HEK293T (cell line): ENCODE data around the gene PPIL1.

Experiments used
- CTCF ChIA-PET: fragments of 350-600 bp; formaldehyde crosslinking; extraction: SDS; loops from one replicate; lab custom pipeline; 2021; ENCODE audit warnings: antibody characterized with exemption, inconsistent platforms; lab: Yijun Ruan, JAX
- POLR2A ChIA-PET: fragments of 350-600 bp; formaldehyde crosslinking; extraction: SDS; loops from one replicate; lab custom pipeline; 2020; ENCODE audit warnings: antibody characterized with exemption, inconsistent platforms; lab: Yijun Ruan, JAX
- DNase-seq: peaks from one replicate; pipeline ENCODE4 v3.0.0; 2012; ENCODE audit warnings: mixed read lengths; ENCODE audit errors: extremely low spot score
- ARNT ChIP-seq: fragments of 450-650 bp; IDR thresholded peaks from 2 replicates; pipeline ENCODE4 v1.6.1; 2017; ENCODE audit warnings: mild to moderate bottlenecking
- BHLHE40 ChIP-seq: fragments of 450-650 bp; IDR thresholded peaks from 2 replicates; pipeline ENCODE4 v1.6.1; 2016; ENCODE audit warnings: mild to moderate bottlenecking, moderate library complexity, borderline replicate concordance
- CTBP1 ChIP-seq: fragments of 450-650 bp; IDR thresholded peaks from 2 replicates; pipeline ENCODE4 v1.6.1; 2016; ENCODE audit warnings: borderline replicate concordance
- ELF4 ChIP-seq: fragments of 450-650 bp; IDR thresholded peaks from 2 replicates; pipeline ENCODE4 v1.6.1; 2017; ENCODE audit warnings: antibody characterized with exemption
- FOXA1 ChIP-seq: fragments of 450-650 bp; IDR thresholded peaks from 2 replicates; pipeline ENCODE4 v1.6.1; 2016; ENCODE audit warnings: mild to moderate bottlenecking
- FOXK2 ChIP-seq: fragments of 450-650 bp; IDR thresholded peaks from 2 replicates; pipeline ENCODE4 v1.6.1; 2016; ENCODE audit warnings: mild to moderate bottlenecking
- FOXM1 ChIP-seq: fragments of 450-650 bp; IDR thresholded peaks from 2 replicates; pipeline ENCODE4 v1.6.1; 2017; ENCODE audit warnings: mild to moderate bottlenecking, borderline replicate concordance
- HDGF ChIP-seq: fragments of 450-650 bp; IDR thresholded peaks from 2 replicates; pipeline ENCODE4 v1.6.1; 2017; ENCODE audit warnings: antibody characterized with exemption, borderline replicate concordance
- L3MBTL2 ChIP-seq: fragments of 450-650 bp; conservative IDR thresholded peaks from 2 replicates; pipeline ENCODE4 v1.6.1; 2016; ENCODE audit warnings: mild to moderate bottlenecking
- LEF1 ChIP-seq: fragments of 450-650 bp; IDR thresholded peaks from 2 replicates; pipeline ENCODE4 v1.6.1; 2017; ENCODE audit warnings: mild to moderate bottlenecking, borderline replicate concordance
- NFRKB ChIP-seq: fragments of 450-650 bp; IDR thresholded peaks from 2 replicates; pipeline ENCODE4 v1.6.1; 2016; ENCODE audit warnings: mild to moderate bottlenecking, moderate library complexity
- PKNOX1 ChIP-seq: fragments of 450-650 bp; IDR thresholded peaks from 2 replicates; pipeline ENCODE4 v1.6.1; 2016
- SP1 ChIP-seq: fragments of 450-650 bp; IDR thresholded peaks from 2 replicates; pipeline ENCODE4 v1.6.1; 2017
- SUZ12 ChIP-seq: fragments of 450-650 bp; IDR thresholded peaks from 2 replicates; pipeline ENCODE4 v1.6.1; 2016; ENCODE audit warnings: mild to moderate bottlenecking
- TARDBP ChIP-seq: fragments of 450-650 bp; IDR thresholded peaks from 2 replicates; pipeline ENCODE4 v1.6.1; 2016
- ZNF384 ChIP-seq: fragments of 450-650 bp; IDR thresholded peaks from 2 replicates; pipeline ENCODE4 v1.6.1; 2016

Gene PPIL1

DNA sequence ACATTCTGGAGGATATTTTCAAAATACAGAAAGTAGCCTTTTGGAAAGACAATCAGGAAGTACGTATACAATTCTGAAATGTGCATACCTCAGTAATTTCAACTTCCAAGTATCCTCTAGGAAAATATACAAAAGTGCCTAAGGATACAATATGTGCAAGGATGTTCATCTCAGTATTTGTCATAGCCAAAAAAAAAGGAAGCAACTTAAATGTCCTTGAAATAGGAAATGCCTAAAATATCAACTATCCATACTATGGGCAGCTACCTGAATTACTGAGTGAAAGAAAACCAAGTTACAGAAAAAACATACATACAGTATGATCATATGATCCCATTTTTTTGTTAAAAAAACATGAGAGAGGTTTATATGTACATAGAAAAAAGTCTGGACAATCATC is 1.5 kb downstream of the PPIL1 start:
- TF ChIP-seq FOXK2 (no peak), CTBP1 (no peak), NFRKB (no peak)
- POLR2A ChIA-PET, result interaction anchor here (0.5 to 4.1 kb wide), 9 partner anchors 8 to 145 kb away, joined by 3 to 70 read pairs (median 6); partner anchors contain the start of genes C6orf89 and MTCH1
- DNase-seq, result no peak
- CTCF ChIA-PET, result interaction anchor here (0.6 to 2.6 kb wide), 8 partner anchors 9 to 427 kb away, joined by 3 to 9 read pairs (median 5); partner anchors contain the start of gene C6orf89

- ChIA-PET POLR2A (no interaction called here), CTCF (interaction anchor here (2.0 kb wide), 1 partner anchor 19 kb away, joined by 7 read pairs; no protein-coding TSS in a partner anchor)
- no peak for DNase-seq
- TF ChIP-seq FOXK2, result no peak
- TF ChIP-seq TARDBP, result no peak
- TF ChIP-seq BHLHE40, result no peak
- TF ChIP-seq FOXA1, result no peak
- TF ChIP-seq L3MBTL2, result no peak
- TF ChIP-seq ARNT, result no peak
- no peak for TF ChIP-seq FOXM1
These were observed 2.9 kb downstream of the PPIL1 start for GRCh38 chr6:36871686-36872085.

DNA sequence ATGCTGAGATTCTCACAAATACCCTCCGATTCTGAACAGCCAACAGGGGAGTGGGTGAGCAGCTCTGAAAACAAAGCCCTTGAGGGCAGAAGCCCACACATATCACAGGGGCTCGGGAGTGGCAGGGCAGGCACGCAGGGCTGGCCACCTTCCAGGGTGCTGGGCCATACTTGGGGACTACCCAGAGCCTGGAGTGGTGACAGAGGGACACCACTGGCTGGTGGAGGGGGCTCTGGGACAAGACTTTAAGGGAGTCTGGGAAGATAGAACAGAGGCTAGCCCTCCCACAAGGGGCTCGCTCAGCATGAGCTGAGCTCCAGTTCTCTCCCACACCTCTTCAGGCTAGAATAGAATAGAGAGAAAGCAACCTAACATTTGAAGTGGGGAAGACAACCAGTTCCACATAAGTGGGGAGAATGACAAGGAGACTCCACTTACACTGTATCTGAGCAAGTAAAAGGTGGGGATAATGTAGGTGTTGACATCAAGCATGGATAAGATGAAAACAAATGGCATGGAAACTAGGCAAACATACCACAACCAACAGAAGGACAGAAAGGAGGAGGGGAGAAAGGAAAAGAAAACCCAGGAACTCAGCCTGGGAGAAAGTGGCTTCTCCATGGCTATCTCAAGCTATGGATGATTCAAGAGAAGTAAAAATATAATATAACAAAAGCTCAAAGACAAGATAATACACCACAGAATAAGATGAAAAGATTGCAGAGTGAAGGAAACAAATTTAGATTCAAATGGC is 7.0 kb downstream of the PPIL1 start:
- no peak for DNase-seq
- CTCF ChIA-PET, result interaction anchor here (0.5 kb wide), 1 partner anchor 252 kb away, joined by 4 read pairs; no protein-coding TSS in a partner anchor
- POLR2A ChIA-PET, result interaction anchor here (0.9 kb wide), 1 partner anchor 10 kb away, joined by 3 read pairs; no protein-coding TSS in a partner anchor
- no peak for TF ChIP-seq ARNT
- no peak for TF ChIP-seq SP1
- no peak for TF ChIP-seq FOXK2
- no peak for TF ChIP-seq FOXM1
- TF ChIP-seq TARDBP, result no peak
- no peak for TF ChIP-seq BHLHE40
- TF ChIP-seq HDGF, result no peak
- TF ChIP-seq ZNF384, result no peak
- no peak for TF ChIP-seq LEF1
- TF ChIP-seq NFRKB, result no peak
- TF ChIP-seq L3MBTL2, result no peak
- TF ChIP-seq PKNOX1, result no peak
- TF ChIP-seq FOXA1, result no peak
- no peak for TF ChIP-seq ELF4
- no peak for TF ChIP-seq CTBP1
- TF ChIP-seq SUZ12, result no peak

GRCh38 chr6:36865835-36866234 is 8.8 kb downstream of the PPIL1 start:
- no peak for DNase-seq

DNA sequence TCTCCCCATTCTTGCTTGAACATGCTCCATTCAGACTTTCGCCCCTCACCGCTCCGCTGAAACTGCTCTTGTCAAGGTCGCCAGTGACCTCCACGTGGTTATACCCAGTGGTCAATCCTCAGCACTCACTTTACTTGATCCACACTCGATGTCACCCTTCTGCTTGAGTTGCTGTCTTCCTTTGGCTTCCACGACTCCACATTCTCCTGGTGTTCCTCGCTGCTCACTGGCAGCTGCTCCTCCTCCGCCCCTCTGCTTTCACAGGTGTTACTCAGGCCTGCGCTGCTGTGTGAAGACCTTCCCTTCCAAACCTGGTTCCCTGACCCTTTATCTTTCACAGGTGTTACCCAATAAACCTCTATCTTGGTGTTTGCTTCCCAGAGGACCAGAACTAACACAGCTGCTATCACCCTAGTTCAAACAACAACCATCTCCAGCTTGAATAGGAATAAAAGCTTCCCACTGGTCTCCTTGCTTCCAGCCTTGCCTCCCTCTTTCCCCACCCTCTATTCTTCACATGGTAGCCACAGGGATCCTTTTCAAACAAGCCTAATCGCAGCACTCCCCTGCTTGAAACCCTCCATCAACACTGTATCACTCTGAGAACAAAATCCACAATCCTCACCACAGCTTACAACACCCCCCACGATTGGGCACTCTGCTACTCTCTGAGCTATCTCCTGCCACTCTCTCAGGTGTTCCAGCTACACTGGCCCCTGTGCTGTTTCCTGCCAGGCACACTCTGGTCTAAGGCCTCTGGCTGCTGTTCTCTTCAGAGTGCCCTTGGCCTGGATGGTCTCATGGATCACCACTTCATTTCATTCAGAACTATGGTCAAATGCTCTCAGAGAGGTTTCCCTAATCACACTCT is 10.7 kb downstream of the PPIL1 start:
- CTCF ChIA-PET, result interaction anchor here (2.1 kb wide), 1 partner anchor 10 kb away, joined by 6 read pairs; no protein-coding TSS in a partner anchor
- TF ChIP-seq NFRKB (no peak), TARDBP (no peak), SUZ12 (no peak)
- POLR2A ChIA-PET, result interaction anchor here (3.2 kb wide), 1 partner anchor 11 kb away, joined by 29 read pairs; the partner anchor contains the start of gene PPIL1
- DNase-seq, result no peak

More at GRCh38 chr6:36865835-36866234, 8.8 kb downstream of the PPIL1 start:
- POLR2A ChIA-PET, result interaction anchor here (3.2 kb wide), 1 partner anchor 9 kb away, joined by 29 read pairs; the partner anchor contains the start of gene PPIL1
- no peak for TF ChIP-seq BHLHE40
- TF ChIP-seq CTBP1, result no peak
- no peak for TF ChIP-seq SP1
- TF ChIP-seq LEF1, result no peak
- TF ChIP-seq L3MBTL2, result no peak
- no peak for TF ChIP-seq ELF4
- no peak for TF ChIP-seq HDGF
- TF ChIP-seq SUZ12, result no peak
- no peak for TF ChIP-seq ARNT
- no peak for TF ChIP-seq PKNOX1
- TF ChIP-seq ZNF384, result no peak
- no peak for TF ChIP-seq FOXK2
- CTCF ChIA-PET, result no interaction called here

DNA sequence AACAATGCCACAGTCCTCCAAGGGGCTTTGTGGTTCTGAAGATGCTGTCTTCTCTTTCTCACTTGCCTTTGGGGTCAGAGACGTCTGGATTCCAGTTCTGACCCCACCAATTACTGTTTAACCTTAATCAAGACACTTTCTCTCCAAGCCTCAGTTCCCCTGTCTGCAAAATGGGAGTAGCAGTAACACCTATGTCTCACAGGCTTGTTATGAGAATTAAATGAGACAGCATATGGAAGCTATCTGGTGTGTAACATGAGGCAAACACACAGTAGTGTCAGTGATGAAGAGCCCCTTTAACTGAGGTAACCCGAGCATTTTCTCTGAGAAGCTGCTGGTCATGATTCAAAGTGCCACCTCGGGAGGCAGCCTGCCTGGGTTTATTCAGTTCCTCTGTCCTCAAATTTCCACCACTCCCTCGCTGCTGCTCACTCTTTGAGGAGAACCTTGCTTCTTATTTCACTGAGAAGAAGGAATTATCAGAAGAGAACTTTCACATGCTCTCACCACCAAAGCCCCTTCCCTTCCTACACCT is 11.7 kb downstream of the PPIL1 start:
- no peak for DNase-seq
- TF ChIP-seq FOXA1 (no peak), FOXM1 (no peak), CTBP1 (no peak), BHLHE40 (no peak), PKNOX1 (no peak), ARNT (no peak), NFRKB (no peak), HDGF (no peak), LEF1 (no peak), ELF4 (no peak), TARDBP (no peak)
- ChIA-PET CTCF (no interaction called here), POLR2A (no interaction called here)
